PC-9 (cell line): ENCODE results near the gene FREM2.

Experiments
- EZH2 ChIP-seq: fragments of 200-600 bp; sonication (generic); IDR thresholded peaks from 2 replicates; pipeline ENCODE4 v1.8.0; 2017; ENCODE audit warnings: antibody characterized with exemption, low read depth
- TF ChIP-seq, protein P1 (sequence below): fragments of 200-600 bp; sonication (generic); conservative IDR thresholded peaks from 2 replicates; pipeline ENCODE4 v1.6.1; 2017; ENCODE audit warnings: mixed run types, antibody characterized with exemption, mild to moderate bottlenecking, moderate library complexity

GRCh38 chr13:38730332-38730731 lies 43.5 kb downstream of the FREM2 start:
- TF ChIP-seq EZH2 = no peak
- TF ChIP-seq, protein P1, sequence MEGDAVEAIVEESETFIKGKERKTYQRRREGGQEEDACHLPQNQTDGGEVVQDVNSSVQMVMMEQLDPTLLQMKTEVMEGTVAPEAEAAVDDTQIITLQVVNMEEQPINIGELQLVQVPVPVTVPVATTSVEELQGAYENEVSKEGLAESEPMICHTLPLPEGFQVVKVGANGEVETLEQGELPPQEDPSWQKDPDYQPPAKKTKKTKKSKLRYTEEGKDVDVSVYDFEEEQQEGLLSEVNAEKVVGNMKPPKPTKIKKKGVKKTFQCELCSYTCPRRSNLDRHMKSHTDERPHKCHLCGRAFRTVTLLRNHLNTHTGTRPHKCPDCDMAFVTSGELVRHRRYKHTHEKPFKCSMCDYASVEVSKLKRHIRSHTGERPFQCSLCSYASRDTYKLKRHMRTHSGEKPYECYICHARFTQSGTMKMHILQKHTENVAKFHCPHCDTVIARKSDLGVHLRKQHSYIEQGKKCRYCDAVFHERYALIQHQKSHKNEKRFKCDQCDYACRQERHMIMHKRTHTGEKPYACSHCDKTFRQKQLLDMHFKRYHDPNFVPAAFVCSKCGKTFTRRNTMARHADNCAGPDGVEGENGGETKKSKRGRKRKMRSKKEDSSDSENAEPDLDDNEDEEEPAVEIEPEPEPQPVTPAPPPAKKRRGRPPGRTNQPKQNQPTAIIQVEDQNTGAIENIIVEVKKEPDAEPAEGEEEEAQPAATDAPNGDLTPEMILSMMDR = no peak
